Anterior cingulate cortex (tissue), 58 donors: ENCODE measurements around the gene SPATA33.

Experiments used
- DNase-seq, 58 donors: peaks; one replicate each; lab custom pipeline; 2025; lab: John Stamatoyannopoulos, UW

Gene SPATA33

GRCh38 chr16:89657442-89658220 is at the start of gene SPATA33, which contains the start of gene CHMP1A:
Gene SPATA33 (plus strand): TSS chr16:89657836. CDS start chr16:89657912, 76 bp downstream.
Gene CHMP1A (minus strand): TSS chr16:89657708. CDS start chr16:89657588, 120 bp downstream.
- DNase-seq: peak in 57 of 58 donors; percentile 60 to 92 (median 83)

GRCh38 chr16:89607937-89608740 is 49.5 kb upstream of the SPATA33 start:
- no peak for DNase-seq

- DNase-seq: no peak
Measured at GRCh38 chr16:89610108-89610453, 47.6 kb upstream of the SPATA33 start.

GRCh38 chr16:89612415-89613166 is 45.0 kb upstream of the SPATA33 start:
- DNase-seq: no peak

GRCh38 chr16:89613231-89613953 is 44.2 kb upstream of the SPATA33 start, which contains the start of gene DPEP1:
Gene DPEP1 (plus strand): TSS chr16:89613642. CDS start chr16:89630411, 16,769 bp downstream.
- DNase-seq: no peak

GRCh38 chr16:89613954-89614459 is 43.6 kb upstream of the SPATA33 start:
- DNase-seq: no peak

- DNase-seq: no peak
Measured at GRCh38 chr16:89615176-89615575, 42.5 kb upstream of the SPATA33 start.

GRCh38 chr16:89615596-89616090 is 42.0 kb upstream of the SPATA33 start:
- peak in 4 of 58 donors; percentile 3 to 13 (median 6) for DNase-seq

GRCh38 chr16:89616623-89617022 is 41.0 kb upstream of the SPATA33 start:
- DNase-seq: no peak

- DNase-seq: no peak
Measured at GRCh38 chr16:89617036-89617435, 40.6 kb upstream of the SPATA33 start.

- DNase-seq: no peak
Measured at GRCh38 chr16:89618109-89618998, 39.3 kb upstream of the SPATA33 start.

- DNase-seq: no peak
Measured at GRCh38 chr16:89619840-89620239, 37.8 kb upstream of the SPATA33 start.

- DNase-seq: no peak
Measured at GRCh38 chr16:89620406-89620841, 37.2 kb upstream of the SPATA33 start.

GRCh38 chr16:89621136-89621697 is 36.4 kb upstream of the SPATA33 start:
- no peak for DNase-seq

GRCh38 chr16:89621698-89622409 is 35.8 kb upstream of the SPATA33 start:
- DNase-seq: no peak

- no peak for DNase-seq
Measured at GRCh38 chr16:89623511-89624261, 34.0 kb upstream of the SPATA33 start.
